Osteocyte (in vitro differentiated cells): ENCODE data around the gene GOT2. TPM values are rescaled to one million over a fixed set of nuclear protein-coding genes. Genes with fewer than 3 reads are reported as not detected.
A peak's percentile ranks its signal among the peaks of the same experiment; 100 is the strongest.

Source experiments
- DNase-seq: peaks from one replicate; pipeline ENCODE4 v3.0.0; 2021; ENCODE audit warnings: mixed read lengths; ENCODE audit not compliant: unreplicated experiment; ENCODE audit errors: extremely low spot score
- H3K27ac Mint-ChIP-seq: one replicate; pipeline ENCODE4 v1.8.0; 2021; ENCODE audit warnings: mild to moderate bottlenecking, mixed read lengths; ENCODE audit not compliant: unreplicated experiment
- H3K27me3 Mint-ChIP-seq: one replicate; pipeline ENCODE4 v1.8.0; 2021; ENCODE audit warnings: mixed read lengths; ENCODE audit not compliant: unreplicated experiment
- H3K36me3 Mint-ChIP-seq: one replicate; pipeline ENCODE4 v1.8.0; 2021; ENCODE audit warnings: mixed read lengths; ENCODE audit not compliant: unreplicated experiment
- H3K4me1 Mint-ChIP-seq: one replicate; pipeline ENCODE4 v1.8.0; 2021; ENCODE audit warnings: mixed read lengths; ENCODE audit not compliant: unreplicated experiment
- H3K4me3 Mint-ChIP-seq: one replicate; pipeline ENCODE4 v1.8.0; 2021; ENCODE audit warnings: mild to moderate bottlenecking, moderate library complexity, mixed read lengths; ENCODE audit not compliant: unreplicated experiment
- H3K9me3 Mint-ChIP-seq: one replicate; pipeline ENCODE4 v1.8.0; 2021; ENCODE audit warnings: mixed read lengths; ENCODE audit not compliant: unreplicated experiment
- total RNA-seq: library from RNA; stranded (reverse); gene quantifications from 2 replicates; pipeline ENCODE4 v1.2.1, GENCODE V29; 2021
- TF ChIP-seq, protein P1 (sequence below): fragments of 200-600 bp; sonication (generic); IDR thresholded peaks from 2 replicates; pipeline ENCODE4 v1.5.0; 2021; ENCODE audit warnings: antibody characterized with exemption, mild to moderate bottlenecking, moderate library complexity

The GOT2 gene
- total RNA-seq, 1 donor from 2014 or later: 58.4 TPM

DNA sequence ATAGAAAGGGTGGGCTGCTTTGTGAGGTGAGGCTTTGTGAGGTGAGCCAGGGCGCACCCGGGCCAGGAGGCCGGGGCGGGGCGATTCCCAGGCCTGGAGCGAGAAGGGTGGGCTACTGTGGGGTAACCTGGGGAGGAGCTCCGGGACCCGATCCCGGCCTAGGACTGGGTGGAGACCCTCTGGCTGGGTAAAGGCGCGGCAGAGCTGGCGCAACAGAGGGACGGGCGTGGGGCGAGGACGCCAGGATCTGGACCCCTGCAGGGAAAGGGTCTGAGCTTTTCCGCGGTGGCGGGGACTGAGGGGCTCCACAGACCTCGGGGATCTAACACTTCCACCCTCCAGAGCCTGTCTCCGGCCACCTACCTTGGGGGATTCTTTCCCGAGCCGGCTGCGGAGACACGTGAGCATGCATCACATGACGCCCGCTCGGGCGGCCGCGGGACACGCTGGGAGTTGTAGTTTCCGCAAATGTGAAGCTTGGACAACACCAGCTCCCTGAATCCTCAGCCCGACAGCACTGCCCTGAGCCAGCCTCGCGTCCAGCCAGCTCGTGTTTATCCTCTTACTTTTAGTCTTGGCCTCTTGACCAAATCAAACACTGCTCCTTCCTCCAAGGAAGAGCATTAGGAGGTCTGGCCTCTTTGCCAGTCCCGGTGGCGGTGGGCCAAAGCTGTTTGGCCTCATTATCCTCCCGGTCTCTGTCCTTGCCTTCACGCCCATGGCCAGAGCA, 49.6 kb downstream of the GOT2 start, which contains the start of gene SLC38A7:
Gene SLC38A7, minus strand, starts transcription at position 417 of the 730 bp plus-strand sequence. CDS start 4,644 bp downstream, outside the sequence.
- H3K27me3 Mint-ChIP-seq: peaks cover 12% of the 10 kb centered on the region
- H3K4me1 Mint-ChIP-seq: peaks cover 18% of the 10 kb centered on the region
- peak within 1 kb of the TSS; percentile 87 for H3K27ac Mint-ChIP-seq
- H3K9me3 Mint-ChIP-seq: no peaks in the 10 kb centered on the region
- TF ChIP-seq, protein P1, sequence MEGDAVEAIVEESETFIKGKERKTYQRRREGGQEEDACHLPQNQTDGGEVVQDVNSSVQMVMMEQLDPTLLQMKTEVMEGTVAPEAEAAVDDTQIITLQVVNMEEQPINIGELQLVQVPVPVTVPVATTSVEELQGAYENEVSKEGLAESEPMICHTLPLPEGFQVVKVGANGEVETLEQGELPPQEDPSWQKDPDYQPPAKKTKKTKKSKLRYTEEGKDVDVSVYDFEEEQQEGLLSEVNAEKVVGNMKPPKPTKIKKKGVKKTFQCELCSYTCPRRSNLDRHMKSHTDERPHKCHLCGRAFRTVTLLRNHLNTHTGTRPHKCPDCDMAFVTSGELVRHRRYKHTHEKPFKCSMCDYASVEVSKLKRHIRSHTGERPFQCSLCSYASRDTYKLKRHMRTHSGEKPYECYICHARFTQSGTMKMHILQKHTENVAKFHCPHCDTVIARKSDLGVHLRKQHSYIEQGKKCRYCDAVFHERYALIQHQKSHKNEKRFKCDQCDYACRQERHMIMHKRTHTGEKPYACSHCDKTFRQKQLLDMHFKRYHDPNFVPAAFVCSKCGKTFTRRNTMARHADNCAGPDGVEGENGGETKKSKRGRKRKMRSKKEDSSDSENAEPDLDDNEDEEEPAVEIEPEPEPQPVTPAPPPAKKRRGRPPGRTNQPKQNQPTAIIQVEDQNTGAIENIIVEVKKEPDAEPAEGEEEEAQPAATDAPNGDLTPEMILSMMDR: no peak
- H3K4me3 Mint-ChIP-seq: peak within 1 kb of the TSS; percentile 95
- peaks cover 7% of the 10 kb centered on the region for H3K36me3 Mint-ChIP-seq
- DNase-seq: peak; percentile 92

- H3K4me3 Mint-ChIP-seq: peak overlapping the region; percentile 95
- DNase-seq: no peak
Measured at GRCh38 chr16:58684001-58684353, 50.1 kb downstream of the GOT2 start.

DNA sequence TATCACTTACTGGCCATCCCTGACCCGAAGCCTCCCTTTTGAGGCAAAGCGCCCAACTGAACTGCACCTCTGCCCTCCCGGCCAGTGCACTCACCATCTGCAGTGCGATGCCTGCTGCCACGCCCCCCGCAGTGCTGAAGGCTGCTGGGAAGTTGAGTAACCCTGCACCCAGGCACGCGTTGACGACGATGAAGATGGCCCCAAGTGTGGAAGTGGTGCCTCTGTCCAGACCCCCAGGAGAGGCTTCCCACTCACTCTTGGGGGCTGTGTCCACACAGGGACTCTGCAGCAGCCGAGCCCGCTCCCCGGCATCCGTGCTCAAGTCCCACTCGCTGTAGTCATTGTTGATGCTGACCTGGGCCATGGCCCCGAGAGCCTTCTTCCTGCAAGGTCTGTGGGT, 54.4 kb downstream of the GOT2 start:
- TF ChIP-seq, protein P1: no peak
- Mint-ChIP-seq H3K36me3 (peaks cover 33% of the 10 kb centered on the region), H3K27ac (no peak overlapping the region), H3K4me3 (no peak overlapping the region), H3K4me1 (peaks cover 17% of the 10 kb centered on the region), H3K27me3 (no peaks in the 10 kb centered on the region), H3K9me3 (no peaks in the 10 kb centered on the region)
- DNase-seq: no peak

More at GRCh38 chr16:58684001-58684353, 50.1 kb downstream of the GOT2 start:
- Mint-ChIP-seq H3K9me3 (no peaks in the 10 kb centered on the region), H3K36me3 (peaks cover 7% of the 10 kb centered on the region), H3K27me3 (peaks cover 9% of the 10 kb centered on the region), H3K4me1 (peaks cover 18% of the 10 kb centered on the region), H3K27ac (peak overlapping the region; percentile 87)
- TF ChIP-seq, protein P1: no peak

DNA sequence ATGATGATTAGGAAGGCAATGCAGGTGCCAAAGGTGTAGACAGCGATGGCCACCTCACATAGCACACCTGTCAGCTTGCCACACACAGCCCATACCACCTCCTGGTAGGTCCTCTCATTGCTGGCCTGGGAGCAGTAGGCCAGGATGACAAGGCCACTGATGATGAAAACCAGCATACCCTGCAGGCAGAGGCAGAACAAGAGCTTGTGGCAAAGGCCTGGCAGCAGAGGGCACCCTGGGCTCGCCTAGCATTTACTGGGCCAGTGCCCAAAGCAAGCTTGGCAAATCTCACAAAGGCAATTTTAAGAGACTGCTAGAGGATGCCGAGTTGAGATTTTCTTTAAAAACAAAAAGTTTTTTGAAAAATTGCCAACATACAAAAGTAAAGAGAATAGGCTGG, 55.4 kb downstream of the GOT2 start:
- TF ChIP-seq, protein P1: no peak
- Mint-ChIP-seq H3K27ac (no peak overlapping the region), H3K9me3 (no peaks in the 10 kb centered on the region), H3K4me1 (peaks cover 10% of the 10 kb centered on the region), H3K4me3 (no peak overlapping the region), H3K36me3 (peaks cover 34% of the 10 kb centered on the region), H3K27me3 (no peaks in the 10 kb centered on the region)
- no peak for DNase-seq

DNA sequence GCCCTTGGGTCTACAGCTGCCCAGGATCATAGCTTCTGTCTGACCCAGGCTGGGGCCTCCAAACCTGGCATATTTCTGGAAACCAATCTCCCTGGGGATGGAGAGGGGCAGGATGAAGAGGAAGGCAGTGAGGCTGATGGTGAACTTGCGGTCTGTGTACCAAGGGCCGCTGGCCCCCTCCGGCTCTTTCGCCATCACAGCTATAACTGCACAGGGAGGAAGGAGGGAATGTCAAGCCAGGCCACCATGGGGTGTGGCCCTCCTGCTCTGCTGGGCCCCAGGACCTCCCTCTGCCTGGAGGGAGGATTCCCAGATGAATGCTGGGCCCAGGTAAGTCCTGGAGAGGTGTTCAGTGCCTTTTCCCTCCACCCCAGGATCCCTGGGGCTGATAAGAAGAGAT, 55.8 kb downstream of the GOT2 start:
- no peak overlapping the region for H3K27ac Mint-ChIP-seq
- TF ChIP-seq, protein P1: no peak
- DNase-seq: no peak

More for the DNA sequence above, 55.8 kb downstream of the GOT2 start:
- Mint-ChIP-seq H3K4me1 (peaks cover 5% of the 10 kb centered on the region), H3K27me3 (no peaks in the 10 kb centered on the region), H3K36me3 (peaks cover 34% of the 10 kb centered on the region), H3K9me3 (no peaks in the 10 kb centered on the region), H3K4me3 (no peak overlapping the region)
